HepG2 (cell line): ENCODE data around the gene RPL35. TPM values are rescaled to one million over a fixed set of nuclear protein-coding genes. Genes with fewer than 3 reads are reported as not detected.

Source experiments
- BRCA1 ChIP-seq: sonication (generic); formaldehyde crosslinking; IDR thresholded peaks from 2 replicates; pipeline ENCODE4 v1.4.0; 2020; ENCODE audit warnings: missing genetic modification reagents
- CBX1 ChIP-seq: IDR thresholded peaks from one replicate; pipeline ENCODE4 v1.6.1; 2016; ENCODE audit warnings: antibody characterized with exemption, low read depth
- DNMT3B ChIP-seq: conservative IDR thresholded peaks from 2 replicates; pipeline ENCODE4 v1.6.1; 2016; ENCODE audit warnings: missing biosample characterization, control low read depth
- DRAP1 ChIP-seq: IDR thresholded peaks from 2 replicates; pipeline ENCODE4 v1.6.1; 2016; ENCODE audit warnings: missing genetic modification reagents, missing compliant biosample characterization
- ELF1 ChIP-seq: sonication (generic); formaldehyde crosslinking; IDR thresholded peaks from 2 replicates; pipeline ENCODE4 v1.4.0; 2020; ENCODE audit warnings: missing genetic modification reagents
- GATAD1 ChIP-seq: IDR thresholded peaks from 2 replicates; pipeline ENCODE4 v1.6.1; 2016; ENCODE audit warnings: missing genetic modification reagents, missing compliant biosample characterization
- HMG20B ChIP-seq: conservative IDR thresholded peaks from 2 replicates; pipeline ENCODE4 v1.6.1; 2016; ENCODE audit warnings: missing genetic modification reagents, missing compliant biosample characterization
- HMGXB4 ChIP-seq, 2 experiments: sonication (generic) in 1 of 2; formaldehyde crosslinking in 1 of 2; IDR thresholded peaks; 2 replicates each; pipeline versions ENCODE4 v1.4.0 to v1.6.1; 2018 to 2020; ENCODE audit warnings: missing genetic modification reagents in 2 of 2, borderline replicate concordance in 1 of 2, low read depth in 1 of 2, mild to moderate bottlenecking in 1 of 2, missing biosample characterization in 1 of 2
- HOXA3 ChIP-seq: sonication (generic); formaldehyde crosslinking; IDR thresholded peaks from 2 replicates; pipeline ENCODE4 v1.5.0; 2020; ENCODE audit warnings: missing genetic modification reagents
- PATZ1 ChIP-seq: sonication (generic); formaldehyde crosslinking; IDR thresholded peaks from 2 replicates; pipeline ENCODE4 v1.4.0; 2020; ENCODE audit warnings: missing genetic modification reagents
- PHF20 ChIP-seq: sonication (generic); formaldehyde crosslinking; IDR thresholded peaks from 2 replicates; pipeline ENCODE4 v1.5.0; 2020; ENCODE audit warnings: mild to moderate bottlenecking, missing genetic modification reagents
- TGIF2 ChIP-seq: IDR thresholded peaks from 2 replicates; pipeline ENCODE4 v1.6.1; 2016; ENCODE audit warnings: control low read depth, missing compliant biosample characterization
- TSC22D2 ChIP-seq: sonication (generic); formaldehyde crosslinking; IDR thresholded peaks from 2 replicates; pipeline ENCODE4 v1.5.1; 2020; ENCODE audit warnings: missing genetic modification reagents, mild to moderate bottlenecking, borderline replicate concordance
- YEATS2 ChIP-seq: sonication (generic); formaldehyde crosslinking; IDR thresholded peaks from 2 replicates; pipeline ENCODE4 v1.4.0; 2020; ENCODE audit warnings: missing genetic modification reagents, borderline replicate concordance
- YY1 ChIP-seq: IDR thresholded peaks from 2 replicates; pipeline ENCODE4 v1.6.1; 2011; ENCODE audit warnings: low read length, low read depth, moderate library complexity, mild to moderate bottlenecking; ENCODE audit not compliant: insufficient read depth, insufficient replicate concordance
- ZBTB25 ChIP-seq: IDR thresholded peaks from 2 replicates; pipeline ENCODE4 v1.6.1; 2018; ENCODE audit warnings: missing genetic modification reagents
- ZBTB42 ChIP-seq: sonication (generic); formaldehyde crosslinking; IDR thresholded peaks from 2 replicates; pipeline ENCODE4 v1.5.0; 2020; ENCODE audit warnings: mild to moderate bottlenecking, missing genetic modification reagents
- ZC3H4 ChIP-seq: sonication (generic); formaldehyde crosslinking; IDR thresholded peaks from 2 replicates; pipeline ENCODE4 v1.4.0; 2020; ENCODE audit warnings: missing genetic modification reagents, borderline replicate concordance
- ZFX ChIP-seq: sonication (generic); formaldehyde crosslinking; IDR thresholded peaks from 2 replicates; pipeline ENCODE4 v1.4.0; 2020; ENCODE audit warnings: mild to moderate bottlenecking, low read depth, missing genetic modification reagents, moderate library complexity
- ZNF317 ChIP-seq: sonication (generic); formaldehyde crosslinking; IDR thresholded peaks from 2 replicates; pipeline ENCODE4 v1.5.0; 2020; ENCODE audit warnings: mild to moderate bottlenecking, missing genetic modification reagents
- ZNF570 ChIP-seq: sonication (generic); formaldehyde crosslinking; IDR thresholded peaks from 2 replicates; pipeline ENCODE4 v1.4.0; 2020; ENCODE audit warnings: mild to moderate bottlenecking, missing genetic modification reagents, borderline replicate concordance
- ZNF639 ChIP-seq: conservative IDR thresholded peaks from 2 replicates; pipeline ENCODE4 v1.6.1; 2018; ENCODE audit warnings: missing genetic modification reagents
- polyA plus RNA-seq, 8 experiments: library from polyadenylated mRNA; depleted of rRNA in 3 of 8; stranded (reverse) in 7 of 8; unstranded in 1 of 8; fragments of >200 nt; fragmentation: Illumina TruSeq in 4 of 8; extraction: Trizol in 4 of 8; gene quantifications; 2 replicates each; pipeline versions ENCODE4 v1.2.1 to v1.2.3, GENCODE V29; 2011 to 2016; ENCODE audit warnings: low read depth in 4 of 8, missing spikeins in 1 of 8, mixed read lengths in 1 of 8; ENCODE audit not compliant: insufficient read depth in 1 of 8
- total RNA-seq, 5 experiments: library from RNA; depleted of rRNA; stranded (reverse); fragments of >200 nt; fragmentation: Illumina TruSeq; extraction: Trizol; gene quantifications; 2 replicates each; pipeline ENCODE4 v1.2.3, GENCODE V29; 2016; ENCODE audit warnings: low read depth in 1 of 5

Gene RPL35
- total and polyA plus RNA-seq, 2 of the 13 experiments (the other 11 are each of a cell fraction or from before 2014, with no cell fraction given): 2,153 to 2,935 TPM

- TF ChIP-seq YEATS2 (CRISPR knock-in tag) (0 out of 2 replicates have a peak, but pooled peaks have one; percentile 59), GATAD1 (CRISPR knock-in tag) (peak; percentile 88), HMG20B (0 out of 2 replicates have a peak, but pooled peaks have one; percentile 24), TSC22D2 (0 out of 2 replicates have a peak, but pooled peaks have one; percentile 52), ELF1 (CRISPR knock-in tag) (peak; percentile 76; the same call in 1 of the 2 replicates), CBX1 (peak; percentile 18), ZNF317 (CRISPR knock-in tag) (peak; percentile 53; the same call in 1 of the 2 replicates), HMGXB4 (CRISPR knock-in tag; IDR thresholded peaks at IDR 0.05; ENCODE audit: borderline replicate concordance in 1 of 2, low read depth in 1 of 2) (peak; percentile 52 to 77; a peak in 3 of 4 replicates), ZNF570 (CRISPR knock-in tag) (no peak), BRCA1 (CRISPR knock-in tag) (peak; percentile 26; the same call in 1 of the 2 replicates), YY1 (peak; percentile 72), ZFX (CRISPR knock-in tag) (peak; percentile 83), PHF20 (CRISPR knock-in tag) (peak; percentile 81), DRAP1 (CRISPR knock-in tag) (peak; percentile 58; the same call in 1 of the 2 replicates), TGIF2 (CRISPR knock-in tag) (peak; percentile 70), ZBTB42 (CRISPR knock-in tag) (no peak), ZNF639 (CRISPR knock-in tag) (peak; percentile 75; the same call in 1 of the 2 replicates), PATZ1 (peak; percentile 25), HOXA3 (peak; percentile 71), ZBTB25 (CRISPR knock-in tag) (peak; percentile 0; the same call in 1 of the 2 replicates), DNMT3B (peak; percentile 52; the same call in 1 of the 2 replicates), ZC3H4 (CRISPR knock-in tag) (peak; percentile 43; the same call in 1 of the 2 replicates)
Measured at GRCh38 chr9:124868511-124869465, 7.0 kb upstream of the RPL35 start (continued).
